Naive thymus-derived CD4-positive, alpha-beta T cell (primary cell): ENCODE results near the gene DAPK1. TPM values are rescaled to one million over a fixed set of nuclear protein-coding genes. Genes with fewer than 3 reads are reported as not detected.

Experiments used
- ATAC-seq: fragments of 150-1000 bp; cut with Tn5 transposase; 2 replicates; pipeline ENCODE4 v1.10.0; 2021; ENCODE audit warnings: mild to moderate bottlenecking, moderate library complexity
- CTCF ChIA-PET: fragments of 350-600 bp; sonication (Branson Sonifier 250); formaldehyde crosslinking; loops from one replicate; lab custom pipeline; 2021; ENCODE audit warnings: antibody characterized with exemption; lab: Charles Lee
- POLR2A ChIA-PET: fragments of 350-600 bp; sonication (Branson Sonifier 250); formaldehyde crosslinking; loops from one replicate; lab custom pipeline; 2021; ENCODE audit warnings: antibody characterized with exemption, inconsistent platforms; lab: Charles Lee
- DNase-seq, 9 donors: peaks; one replicate each; pipeline versions ENCODE4 v3.0.0 to v3.0.0-alpha.2; 2020 to 2022; ENCODE audit warnings: mixed read lengths in 1 of 9
- H3K27ac ChIP-seq: one replicate; pipeline ENCODE4 v1.7.0; 2013; ENCODE audit warnings: mild to moderate bottlenecking, low read depth, low read length, moderate library complexity
- H3K27me3 ChIP-seq, 2 donors: one replicate each; pipeline ENCODE4 v1.7.0; 2013; ENCODE audit warnings: low read length in 2 of 2, mild to moderate bottlenecking in 2 of 2, moderate library complexity in 2 of 2; ENCODE audit not compliant: control insufficient read depth in 2 of 2, insufficient read depth in 2 of 2
- H3K36me3 ChIP-seq, 3 experiments: 1 replicate in 2 of 3; 2 replicates in 1 of 3; pipeline ENCODE4 v1.7.0; 2013; ENCODE audit warnings: low read length in 3 of 3, mild to moderate bottlenecking in 3 of 3, moderate library complexity in 1 of 3; ENCODE audit not compliant: insufficient read depth in 3 of 3, control insufficient read depth in 2 of 3
- H3K4me1 ChIP-seq, 2 donors: one replicate each; pipeline ENCODE4 v1.7.0; 2013; ENCODE audit warnings: low read length in 2 of 2, mild to moderate bottlenecking in 2 of 2, moderate library complexity in 1 of 2; ENCODE audit not compliant: control insufficient read depth in 2 of 2, insufficient read depth in 2 of 2
- H3K4me3 ChIP-seq: 2 replicates; pipeline ENCODE4 v1.7.0; 2013; ENCODE audit warnings: mild to moderate bottlenecking, low read length
- H3K9me3 ChIP-seq, 3 experiments: 1 replicate in 2 of 3; 2 replicates in 1 of 3; pipeline ENCODE4 v1.7.0; 2013; ENCODE audit warnings: low read length in 3 of 3; ENCODE audit not compliant: control insufficient read depth in 2 of 3
- H3K27ac Mint-ChIP-seq, 9 donors: one replicate each; pipeline ENCODE4 v1.8.0; 2020 to 2022; ENCODE audit warnings: mixed read lengths in 9 of 9, mild to moderate bottlenecking in 8 of 9, moderate library complexity in 5 of 9, inconsistent platforms in 2 of 9
- H3K27me3 Mint-ChIP-seq, 5 donors: one replicate each; pipeline ENCODE4 v1.8.0; 2021 to 2022; ENCODE audit warnings: mixed read lengths in 5 of 5, mild to moderate bottlenecking in 1 of 5
- H3K36me3 Mint-ChIP-seq, 5 donors: one replicate each; pipeline ENCODE4 v1.8.0; 2020 to 2022; ENCODE audit warnings: mixed read lengths in 5 of 5, mild to moderate bottlenecking in 3 of 5, inconsistent platforms in 1 of 5
- H3K4me1 Mint-ChIP-seq, 7 donors: one replicate each; pipeline ENCODE4 v1.8.0; 2020 to 2022; ENCODE audit warnings: mixed read lengths in 7 of 7, mild to moderate bottlenecking in 3 of 7, inconsistent platforms in 1 of 7
- H3K4me3 Mint-ChIP-seq, 10 donors: one replicate each; pipeline ENCODE4 v1.8.0; 2020 to 2022; ENCODE audit warnings: mild to moderate bottlenecking in 10 of 10, mixed read lengths in 10 of 10, moderate library complexity in 6 of 10, inconsistent platforms in 2 of 10
- H3K9me3 Mint-ChIP-seq, 11 donors: one replicate each; pipeline ENCODE4 v1.8.0; 2020 to 2022; ENCODE audit warnings: mixed read lengths in 11 of 11, mild to moderate bottlenecking in 4 of 11, inconsistent platforms in 1 of 11, moderate library complexity in 1 of 11
- intact Hi-C, 2 donors: fragments of 100-400 bp; cut with micrococcal nuclease; formaldehyde crosslinking; loops; one replicate each; pipeline ENCODE4 v1.15.1; 2023
- polyA plus RNA-seq, 2 donors: library from polyadenylated mRNA; unstranded; fragments of 300-500 nt; fragmentation: Illumina TruSeq; gene quantifications; one replicate each; pipeline ENCODE4 v1.2.3, GENCODE V29; 2021
- total RNA-seq, 6 experiments: library from RNA in 5 of 6; stranded (reverse) in 5 of 6; gene quantifications; 1 replicate in 5 of 6; 2 replicates in 1 of 6; pipeline ENCODE4 v1.2.3 and lab custom pipeline; 2021 to 2026

Gene DAPK1
- total and polyA plus RNA-seq, 7 experiments from 2014 or later: 0.20 to 44.8 (median 1.9) TPM

GRCh38 chr9:87650611-87651295 lies 153.1 kb downstream of the DAPK1 start:
- H3K4me1 Mint-ChIP-seq: no peaks in the 10 kb centered on the region
- no peak overlapping the region for H3K27ac Mint-ChIP-seq
- Histone ChIP-seq H3K4me3 (no peak overlapping the region), H3K27me3 (no peaks in the 10 kb centered on the region), H3K9me3 (no peaks in the 10 kb centered on the region), H3K4me1 (no peaks in the 10 kb centered on the region), H3K27ac (no peak overlapping the region), H3K36me3 (no peaks in the 10 kb centered on the region)
- DNase-seq: no peak
- POLR2A ChIA-PET: no interaction called here
- intact Hi-C loops: no loop called here
- no peaks in the 10 kb centered on the region for H3K9me3 Mint-ChIP-seq
- no peak for ATAC-seq
- CTCF ChIA-PET: no interaction called here
- no peak overlapping the region for H3K4me3 Mint-ChIP-seq
- H3K27me3 Mint-ChIP-seq: peaks cover 0 to 5% (median 3%) of the 10 kb centered on the region in 5 donors
- no peaks in the 10 kb centered on the region for H3K36me3 Mint-ChIP-seq

- Mint-ChIP-seq H3K27ac (no peak overlapping the region), H3K27me3 (peaks cover 0 to 10% (median 0%) of the 10 kb centered on the region in 5 donors), H3K4me1 (peaks cover 0 to 2% (median 0%) of the 10 kb centered on the region in 7 donors), H3K4me3 (no peak overlapping the region), H3K9me3 (no peaks in the 10 kb centered on the region), H3K36me3 (no peaks in the 10 kb centered on the region)
- no peak overlapping the region for H3K27ac ChIP-seq
- CTCF ChIA-PET: no interaction called here
- no peaks in the 10 kb centered on the region for H3K36me3 ChIP-seq
- intact Hi-C loops: no loop called here
- no peaks in the 10 kb centered on the region for H3K27me3 ChIP-seq
- no peak overlapping the region for H3K4me3 ChIP-seq
- no peaks in the 10 kb centered on the region for H3K9me3 ChIP-seq
- DNase-seq (no peak), ATAC-seq (no peak)
- no peaks in the 10 kb centered on the region for H3K4me1 ChIP-seq
- POLR2A ChIA-PET: no interaction called here
Measured at GRCh38 chr9:87651431-87651830, 153.8 kb downstream of the DAPK1 start.

- Histone ChIP-seq H3K4me3 (no peak overlapping the region), H3K4me1 (no peaks in the 10 kb centered on the region), H3K36me3 (no peaks in the 10 kb centered on the region), H3K9me3 (no peaks in the 10 kb centered on the region), H3K27me3 (no peaks in the 10 kb centered on the region), H3K27ac (no peak overlapping the region)
- H3K4me3 Mint-ChIP-seq: no peak overlapping the region
- DNase-seq (no peak), ATAC-seq (no peak)
- ChIA-PET POLR2A (no interaction called here), CTCF (no interaction called here)
- no peaks in the 10 kb centered on the region for H3K9me3 Mint-ChIP-seq
- peaks cover 0 to 2% (median 0%) of the 10 kb centered on the region in 7 donors for H3K4me1 Mint-ChIP-seq
- intact Hi-C loops: no loop called here
- no peaks in the 10 kb centered on the region for H3K36me3 Mint-ChIP-seq
- H3K27me3 Mint-ChIP-seq: peaks cover 0 to 12% (median 0%) of the 10 kb centered on the region in 5 donors
- H3K27ac Mint-ChIP-seq: no peak overlapping the region
Measured at GRCh38 chr9:87653941-87654340, 156.3 kb downstream of the DAPK1 start.

GRCh38 chr9:87655731-87656130 lies 158.1 kb downstream of the DAPK1 start:
- Histone ChIP-seq H3K27ac (no peak overlapping the region), H3K4me1 (no peaks in the 10 kb centered on the region), H3K4me3 (no peak overlapping the region), H3K36me3 (no peaks in the 10 kb centered on the region), H3K9me3 (no peaks in the 10 kb centered on the region), H3K27me3 (no peaks in the 10 kb centered on the region)
- Mint-ChIP-seq H3K4me3 (no peak overlapping the region), H3K27ac (no peak overlapping the region), H3K27me3 (peaks cover 0 to 15% (median 0%) of the 10 kb centered on the region in 5 donors), H3K4me1 (peaks cover 0 to 2% (median 0%) of the 10 kb centered on the region in 7 donors), H3K36me3 (no peaks in the 10 kb centered on the region), H3K9me3 (no peaks in the 10 kb centered on the region)
- CTCF ChIA-PET: no interaction called here
- POLR2A ChIA-PET: no interaction called here
- ATAC-seq (no peak), DNase-seq (no peak)
- intact Hi-C loops: no loop called here

GRCh38 chr9:87656485-87656884 lies 158.8 kb downstream of the DAPK1 start:
- Mint-ChIP-seq H3K27me3 (peaks cover 0 to 15% (median 0%) of the 10 kb centered on the region in 5 donors), H3K27ac (no peak overlapping the region), H3K4me1 (peaks cover 0 to 2% (median 0%) of the 10 kb centered on the region in 7 donors), H3K9me3 (no peaks in the 10 kb centered on the region), H3K4me3 (no peak overlapping the region), H3K36me3 (no peaks in the 10 kb centered on the region)
- no peak for DNase-seq
- Histone ChIP-seq H3K36me3 (no peaks in the 10 kb centered on the region), H3K4me1 (no peaks in the 10 kb centered on the region), H3K27ac (no peak overlapping the region), H3K27me3 (no peaks in the 10 kb centered on the region), H3K4me3 (no peak overlapping the region), H3K9me3 (no peaks in the 10 kb centered on the region)
- no peak for ATAC-seq
- intact Hi-C loops: no loop called here
- CTCF ChIA-PET: no interaction called here
- POLR2A ChIA-PET: no interaction called here

GRCh38 chr9:87657190-87657589 lies 159.5 kb downstream of the DAPK1 start:
- ChIA-PET CTCF (no interaction called here), POLR2A (no interaction called here)
- intact Hi-C loops: no loop called here
- Mint-ChIP-seq H3K9me3 (no peaks in the 10 kb centered on the region), H3K4me3 (no peak overlapping the region), H3K4me1 (peaks cover 0 to 2% (median 0%) of the 10 kb centered on the region in 7 donors), H3K36me3 (no peaks in the 10 kb centered on the region), H3K27me3 (peaks cover 0 to 15% (median 0%) of the 10 kb centered on the region in 5 donors), H3K27ac (no peak overlapping the region)
- Histone ChIP-seq H3K27me3 (no peaks in the 10 kb centered on the region), H3K36me3 (no peaks in the 10 kb centered on the region), H3K27ac (no peak overlapping the region), H3K9me3 (no peaks in the 10 kb centered on the region), H3K4me1 (no peaks in the 10 kb centered on the region), H3K4me3 (no peak overlapping the region)
- ATAC-seq (no peak), DNase-seq (no peak)

GRCh38 chr9:87657893-87658292 lies 160.2 kb downstream of the DAPK1 start:
- no peak overlapping the region for H3K27ac ChIP-seq
- CTCF ChIA-PET: no interaction called here

More at GRCh38 chr9:87657893-87658292, 160.2 kb downstream of the DAPK1 start:
- no peak overlapping the region for H3K4me3 Mint-ChIP-seq
- no peaks in the 10 kb centered on the region for H3K27me3 ChIP-seq
- H3K4me1 Mint-ChIP-seq: peaks cover 0 to 4% (median 0%) of the 10 kb centered on the region in 7 donors
- intact Hi-C loops: no loop called here
- ATAC-seq (no peak), DNase-seq (no peak)
- no peaks in the 10 kb centered on the region for H3K9me3 Mint-ChIP-seq
- no peak overlapping the region for H3K4me3 ChIP-seq
- no peaks in the 10 kb centered on the region for H3K9me3 ChIP-seq
- no peaks in the 10 kb centered on the region for H3K36me3 ChIP-seq
- no peaks in the 10 kb centered on the region for H3K4me1 ChIP-seq
- peaks cover 0 to 17% (median 0%) of the 10 kb centered on the region in 5 donors for H3K27me3 Mint-ChIP-seq
- POLR2A ChIA-PET: no interaction called here
- no peak overlapping the region for H3K27ac Mint-ChIP-seq
- H3K36me3 Mint-ChIP-seq: no peaks in the 10 kb centered on the region
